Dermis lymphatic vessel endothelial cell (primary cell): Measurements from ENCODE around the gene CLK1. TPM values are rescaled to one million over a fixed set of nuclear protein-coding genes. Genes with fewer than 3 reads are reported as not detected.

Experiments
- total RNA-seq: library from RNA; depleted of rRNA; stranded (reverse); fragments of >200 nt; gene quantifications from 2 replicates; pipeline ENCODE4 v1.2.1, GENCODE V29; 2014

Gene CLK1
- total RNA-seq, result 80.6 and 103 TPM in 2 replicates

DNA sequence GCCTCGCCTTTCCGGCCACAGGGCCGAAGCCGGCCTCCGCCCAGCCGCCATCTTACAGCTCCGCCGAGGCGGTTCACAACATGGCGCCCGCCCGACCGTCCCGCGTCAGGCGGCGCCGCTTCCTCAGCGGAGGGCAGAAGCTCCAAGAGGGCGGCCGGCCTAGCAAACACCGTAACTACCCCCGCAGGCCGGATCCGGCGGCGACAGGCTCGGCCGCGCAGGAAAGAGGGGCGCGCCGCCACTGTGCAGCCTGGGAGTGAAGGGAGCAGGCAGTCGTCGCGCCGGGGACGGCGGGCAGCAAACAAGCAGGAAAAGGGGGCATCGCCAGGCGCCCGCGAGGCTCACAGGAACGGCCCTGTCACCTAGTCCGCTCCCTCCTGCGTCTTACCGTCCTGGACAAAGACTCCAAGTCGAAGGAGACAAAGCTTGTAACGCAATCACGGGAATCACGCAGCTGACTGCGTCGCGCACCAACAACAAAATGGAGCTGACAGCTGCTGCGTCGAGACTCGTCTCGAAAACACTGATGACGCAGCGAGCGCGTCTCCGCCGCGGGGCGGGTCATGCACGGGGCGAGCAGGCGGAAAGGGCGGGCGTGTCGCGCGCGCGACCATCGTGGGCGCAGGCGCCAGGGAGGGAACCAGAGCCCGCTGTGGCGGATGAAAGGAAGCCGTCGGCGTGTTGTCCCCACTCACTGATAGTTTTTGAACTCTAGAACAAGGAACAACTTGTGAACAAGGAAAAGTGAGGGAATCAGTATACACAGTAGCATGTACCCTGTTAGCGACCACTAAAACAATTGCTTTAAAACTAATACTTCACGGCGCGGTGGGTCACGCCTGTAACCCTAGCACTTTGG, at the start of gene CLK1:
Gene CLK1 (minus strand): TSS at position 483 of the 859 bp plus-strand sequence. CDS start 2,796 bp downstream, outside the sequence.

DNA sequence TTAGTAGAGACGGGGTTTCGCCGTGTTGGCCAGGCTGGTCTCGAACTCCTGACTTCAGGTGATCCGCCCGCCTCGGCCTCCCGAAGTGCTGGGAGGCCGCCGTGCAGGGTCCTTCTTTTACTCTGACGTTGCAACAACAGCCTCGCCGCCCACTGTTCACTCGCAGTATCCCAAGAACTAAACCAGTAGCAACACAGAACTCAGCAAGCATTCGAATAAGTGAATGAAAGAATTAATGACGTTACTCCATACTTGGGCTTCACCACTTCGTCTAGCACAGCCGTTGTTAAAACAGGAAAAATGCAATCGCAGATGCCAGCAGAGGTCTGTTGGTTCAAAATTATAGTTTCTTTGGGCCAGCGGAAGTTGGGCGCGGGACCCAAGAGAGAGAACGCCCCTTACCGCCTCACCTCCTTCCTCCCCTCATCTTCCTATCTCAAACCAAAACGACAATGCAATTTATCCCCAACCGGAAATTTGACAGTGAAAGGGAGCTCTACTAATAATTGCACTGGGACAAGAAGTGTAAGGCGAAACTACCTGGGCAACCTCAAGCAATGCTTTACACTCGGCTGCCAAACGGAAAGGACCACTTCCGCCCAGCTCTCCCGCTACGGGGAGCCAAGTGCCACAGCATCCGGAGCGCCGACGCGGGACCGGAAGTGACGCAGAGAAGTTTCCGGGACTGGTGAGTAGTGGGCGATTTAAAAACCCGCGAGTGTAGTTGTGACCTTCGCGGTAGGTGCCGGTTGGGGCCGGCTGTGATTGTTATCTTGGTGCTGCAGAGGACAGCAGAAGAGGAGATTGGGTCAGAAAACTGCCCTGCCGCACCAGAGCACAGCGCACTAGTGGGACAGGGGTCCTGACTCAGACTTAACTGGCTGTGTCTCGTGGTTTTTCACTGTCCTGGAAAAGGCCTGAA, 24.5 kb upstream of the CLK1 start, which contains the start of the genes NIF3L1 and PPIL3:
Gene NIF3L1 (plus strand): TSS at position 668 of the 922 bp plus-strand sequence. CDS start 2,573 bp downstream, outside the sequence.
Gene PPIL3 (minus strand): TSS at position 374 of the 922 bp plus-strand sequence. CDS start 1,462 bp downstream, outside the sequence.

DNA sequence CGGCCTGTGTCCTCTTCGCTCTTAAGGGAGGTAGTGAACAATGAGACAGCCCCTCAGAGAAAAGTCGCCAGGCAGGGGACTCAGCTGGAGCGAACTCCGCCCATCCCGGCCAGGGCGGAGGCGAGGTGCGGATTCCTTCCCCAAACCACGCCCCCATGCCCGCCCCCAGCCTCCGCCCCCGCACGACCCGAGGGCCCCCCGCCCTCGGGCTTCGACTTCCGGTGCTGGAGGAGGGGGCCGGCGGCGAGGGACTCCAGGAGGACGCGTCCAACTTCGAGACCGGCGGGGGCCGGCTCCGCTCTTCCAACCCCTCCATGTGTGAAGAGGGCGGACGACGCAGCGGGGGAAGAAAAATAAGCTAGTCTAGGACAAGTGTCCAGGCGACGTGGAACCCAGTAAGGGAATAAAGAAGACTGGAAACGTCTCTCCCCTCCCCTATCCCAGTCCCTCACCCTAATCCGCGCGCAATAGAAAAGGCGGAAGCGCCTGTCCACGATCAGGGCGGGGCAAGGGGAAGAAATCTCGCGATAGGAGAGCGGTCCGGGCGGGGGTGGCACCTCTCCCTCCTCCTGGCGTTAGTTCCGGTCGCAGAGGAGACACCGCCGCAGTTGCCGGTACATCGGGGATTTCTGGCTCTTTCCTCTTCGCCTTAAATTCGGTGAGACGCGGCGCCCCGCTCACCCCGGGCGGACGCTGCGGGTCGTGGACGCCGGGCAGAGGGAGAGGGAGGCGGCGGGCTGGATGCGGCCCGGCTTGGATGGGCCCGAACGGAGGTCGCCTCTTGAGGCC, 52.9 kb downstream of the CLK1 start, which contains the start of gene BZW1:
Gene BZW1 (plus strand): TSS at position 578 of the 789 bp plus-strand sequence. CDS start 1,308 bp downstream, outside the sequence.

Other genes starting within 250 kb of the CLK1 start
- gene BZW1, start 52.7 kb downstream of the CLK1 start, total RNA-seq, result 580 and 584 TPM in 2 replicates
- gene PPIL3, start 24.4 kb upstream of the CLK1 start, total RNA-seq, result 16.4 and 32.7 TPM in 2 replicates
- gene NIF3L1, start 24.7 kb upstream of the CLK1 start, total RNA-seq, result 12.0 and 12.3 TPM in 2 replicates
- 13.0 and 20.6 TPM in 2 replicates for gene ORC2, start 99.0 kb upstream of the CLK1 start, total RNA-seq
- gene HYCC2, start 207.0 kb upstream of the CLK1 start, total RNA-seq, result 9.9 and 10.0 TPM in 2 replicates
- 77.5 and 80.5 TPM in 2 replicates for gene NDUFB3, start 207.3 kb upstream of the CLK1 start, total RNA-seq